Neural cell (in vitro differentiated cells): ENCODE results near the gene MILR1. TPM values are rescaled to one million over a fixed set of nuclear protein-coding genes. Genes with fewer than 3 reads are reported as not detected.

Experiments
- H2AFZ ChIP-seq: fragments of 200-600, 300-800 bp; sonication (generic), shearing (Covaris generic); 2 replicates; pipeline ENCODE4 v1.6.0; 2014; ENCODE audit warnings: low read depth, mild to moderate bottlenecking, antibody characterized with exemption, low read length, moderate library complexity
- H3F3A ChIP-seq: fragments of 200-600 bp; shearing (Covaris generic); 2 replicates; pipeline ENCODE4 v1.6.1; 2016; ENCODE audit warnings: mild to moderate bottlenecking, moderate library complexity, mixed read lengths, antibody characterized with exemption, low read length; ENCODE audit not compliant: insufficient read depth, poor library complexity, severe bottlenecking
- H3K27ac ChIP-seq: fragments of 200-600, 300-800 bp; sonication (generic), shearing (Covaris generic); 2 replicates; pipeline ENCODE4 v1.5.1; 2014; ENCODE audit warnings: mild to moderate bottlenecking, low read length, moderate library complexity
- H3K27me3 ChIP-seq: fragments of 300-800, 200-600 bp; sonication (generic), shearing (Covaris generic); 2 replicates; pipeline ENCODE4 v1.6.0; 2014; ENCODE audit warnings: mild to moderate bottlenecking, low read depth, low read length, moderate library complexity; ENCODE audit not compliant: insufficient read depth
- H3K36me3 ChIP-seq: fragments of 300-800, 200-600 bp; sonication (generic), shearing (Covaris generic); 2 replicates; pipeline ENCODE4 v1.5.1; 2014; ENCODE audit warnings: mild to moderate bottlenecking, antibody characterized with exemption, low read length, moderate library complexity; ENCODE audit not compliant: insufficient read depth
- H3K4me2 ChIP-seq: fragments of 300-800, 200-600 bp; sonication (generic), shearing (Covaris generic); 2 replicates; pipeline ENCODE4 v1.6.0; 2014; ENCODE audit warnings: mild to moderate bottlenecking, low read length
- H3K4me3 ChIP-seq: fragments of 300-800, 200-600 bp; sonication (generic), shearing (Covaris generic); 2 replicates; pipeline ENCODE4 v1.5.1; 2014; ENCODE audit warnings: mild to moderate bottlenecking, low read length, moderate library complexity
- H3K79me2 ChIP-seq: fragments of 200-600 bp; shearing (Covaris generic); replicated peaks from 2 replicates; pipeline ENCODE4 v1.6.0; 2014; ENCODE audit warnings: mild to moderate bottlenecking, low read length, moderate library complexity; ENCODE audit not compliant: insufficient read depth
- H3K9ac ChIP-seq: fragments of 300-800, 200-600 bp; sonication (generic), shearing (Covaris generic); 2 replicates; pipeline ENCODE4 v1.6.1; 2016; ENCODE audit warnings: mild to moderate bottlenecking, low read length, mixed read lengths
- H3K9me2 ChIP-seq: fragments of 200-600 bp; shearing (Covaris generic); 2 replicates; pipeline ENCODE4 v1.6.1; 2016; ENCODE audit warnings: mild to moderate bottlenecking, low read length, mixed read lengths; ENCODE audit not compliant: insufficient read depth
- H3K9me3 ChIP-seq: fragments of 200-600, 300-800 bp; sonication (generic), shearing (Covaris generic); 2 replicates; pipeline ENCODE4 v1.6.1; 2016; ENCODE audit warnings: mild to moderate bottlenecking, mixed run types, low read length, moderate library complexity, mixed read lengths
- H4K20me1 ChIP-seq: fragments of 200-600 bp; shearing (Covaris generic); 2 replicates; pipeline ENCODE4 v1.6.1; 2016; ENCODE audit warnings: mild to moderate bottlenecking, mixed run types; ENCODE audit not compliant: insufficient read depth
- CTCF ChIP-seq: fragments of 450-650 bp; IDR thresholded peaks from 2 replicates; pipeline ENCODE4 v1.5.1; 2014; ENCODE audit warnings: antibody characterized with exemption, mild to moderate bottlenecking, moderate library complexity; ENCODE audit not compliant: poor library complexity, severe bottlenecking
- EP300 ChIP-seq: fragments of 450-650 bp; conservative IDR thresholded peaks from 2 replicates; pipeline ENCODE4 v1.6.1; 2014; ENCODE audit warnings: antibody characterized with exemption, mild to moderate bottlenecking, moderate library complexity; ENCODE audit not compliant: poor library complexity, severe bottlenecking
- EZH2 ChIP-seq: fragments of 200-600, 300-800 bp; shearing (Covaris generic), sonication (generic); IDR thresholded peaks from 2 replicates; pipeline ENCODE4 v1.6.1; 2014; ENCODE audit warnings: antibody characterized with exemption, low read length, borderline replicate concordance, mild to moderate bottlenecking; ENCODE audit not compliant: insufficient read depth, poor library complexity, severe bottlenecking
- MXI1 ChIP-seq: fragments of 450-650 bp; conservative IDR thresholded peaks from 2 replicates; pipeline ENCODE4 v1.6.1; 2014; ENCODE audit warnings: antibody characterized with exemption, mild to moderate bottlenecking; ENCODE audit not compliant: poor library complexity, severe bottlenecking
- POLR2AphosphoS5 ChIP-seq: IDR thresholded peaks from 2 replicates; pipeline ENCODE4 v1.6.1; 2012
- RAD21 ChIP-seq: fragments of 450-650 bp; conservative IDR thresholded peaks from 2 replicates; pipeline ENCODE4 v1.6.1; 2014; ENCODE audit warnings: antibody characterized with exemption, mild to moderate bottlenecking, moderate library complexity
- REST ChIP-seq: IDR thresholded peaks from 2 replicates; pipeline ENCODE4 v1.6.1; 2012; ENCODE audit warnings: borderline replicate concordance
- SMC3 ChIP-seq: fragments of 450-650 bp; conservative IDR thresholded peaks from 2 replicates; pipeline ENCODE4 v1.6.1; 2014; ENCODE audit warnings: antibody characterized with exemption, mild to moderate bottlenecking, moderate library complexity; ENCODE audit not compliant: poor library complexity
- TAF1 ChIP-seq: IDR thresholded peaks from 2 replicates; pipeline ENCODE4 v1.6.1; 2012; ENCODE audit warnings: low read depth
- polyA plus RNA-seq: library from polyadenylated mRNA; depleted of rRNA; stranded (reverse); fragments of >200 nt; gene quantifications from 2 replicates; pipeline ENCODE4 v1.2.3, GENCODE V29; 2014

The MILR1 gene
- polyA plus RNA-seq, 1 donor from 2014 or later, result not detected

- H3K36me3 ChIP-seq, result no peaks in the 10 kb centered on the region
- no peaks in the 10 kb centered on the region for H3K79me2 ChIP-seq
- H3K9me2 ChIP-seq, result no peaks in the 10 kb centered on the region
- no peaks in the 10 kb centered on the region for H4K20me1 ChIP-seq
- H2AFZ ChIP-seq, result no peak overlapping the region
- H3K4me3 ChIP-seq, result no peak overlapping the region
- H3K9ac ChIP-seq, result no peak overlapping the region
- no peak overlapping the region for H3K27ac ChIP-seq
- H3K27me3 ChIP-seq, result no peaks in the 10 kb centered on the region
- H3K9me3 ChIP-seq, result no peaks in the 10 kb centered on the region
- TF ChIP-seq REST (no peak), TAF1 (no peak), POLR2AphosphoS5 (no peak), MXI1 (no peak), RAD21 (no peak), SMC3 (no peak), EZH2 (no peak), EP300 (no peak), CTCF (no peak)
- no peak overlapping the region for H3K4me2 ChIP-seq
- H3F3A ChIP-seq, result no peaks in the 10 kb centered on the region
Observed at GRCh38 chr17:64477849-64478248, 28.9 kb downstream of the MILR1 start.

GRCh38 chr17:64480951-64481350, 32.0 kb downstream of the MILR1 start:
- H3K27ac ChIP-seq, result no peak overlapping the region
- H3K9me2 ChIP-seq, result no peaks in the 10 kb centered on the region
- no peak overlapping the region for H2AFZ ChIP-seq
- no peaks in the 10 kb centered on the region for H3K27me3 ChIP-seq
- no peaks in the 10 kb centered on the region for H3K9me3 ChIP-seq
- H3K36me3 ChIP-seq, result no peaks in the 10 kb centered on the region
- no peak overlapping the region for H3K9ac ChIP-seq
- H4K20me1 ChIP-seq, result no peaks in the 10 kb centered on the region
- no peaks in the 10 kb centered on the region for H3K79me2 ChIP-seq
- TF ChIP-seq REST, result no peak
- no peak overlapping the region for H3K4me2 ChIP-seq
- H3F3A ChIP-seq, result no peaks in the 10 kb centered on the region
- H3K4me3 ChIP-seq, result no peak overlapping the region
